GM19351 (cell line): ENCODE results near the gene TMEM163.

Source experiments
- ATAC-seq: cut with Tn5 transposase; IDR thresholded peaks from one replicate; pipeline ENCODE4 v1.9.1; 2021; ENCODE audit warnings: mild to moderate bottlenecking, moderate library complexity; ENCODE audit not compliant: unreplicated experiment

The TMEM163 gene

GRCh38 chr2:134462791-134463698 is 255.8 kb downstream of the TMEM163 start:
- no peak for ATAC-seq

GRCh38 chr2:134462275-134462674 is 256.5 kb downstream of the TMEM163 start:
- no peak for ATAC-seq

- no peak for ATAC-seq
These were observed 257.3 kb downstream of the TMEM163 start for GRCh38 chr2:134461511-134461910.

- peak; percentile 98 for ATAC-seq
These were observed 258.2 kb downstream of the TMEM163 start for GRCh38 chr2:134460583-134460998.

- no peak for ATAC-seq
These were observed 258.9 kb downstream of the TMEM163 start for GRCh38 chr2:134459706-134460406.

- ATAC-seq: no peak
These were observed 259.9 kb downstream of the TMEM163 start for GRCh38 chr2:134458950-134459349.

- no peak for ATAC-seq
These were observed 260.3 kb downstream of the TMEM163 start for GRCh38 chr2:134458473-134458853.

- ATAC-seq: no peak
These were observed 260.9 kb downstream of the TMEM163 start for GRCh38 chr2:134457765-134458472.

- ATAC-seq: no peak
These were observed 261.4 kb downstream of the TMEM163 start for GRCh38 chr2:134457353-134457752.

GRCh38 chr2:134455426-134455825 is 263.4 kb downstream of the TMEM163 start:
- no peak for ATAC-seq

- ATAC-seq: no peak
These were observed 263.9 kb downstream of the TMEM163 start for GRCh38 chr2:134454931-134455330.

GRCh38 chr2:134454426-134454825 is 264.4 kb downstream of the TMEM163 start:
- no peak for ATAC-seq

- ATAC-seq: no peak
These were observed 264.8 kb downstream of the TMEM163 start for GRCh38 chr2:134453973-134454372.

- no peak for ATAC-seq
These were observed 265.3 kb downstream of the TMEM163 start for GRCh38 chr2:134453476-134453875.

- ATAC-seq: no peak
These were observed 266.6 kb downstream of the TMEM163 start for GRCh38 chr2:134452042-134452733.

- no peak for ATAC-seq
These were observed 267.5 kb downstream of the TMEM163 start for GRCh38 chr2:134451347-134451630.

- ATAC-seq: no peak
These were observed 268.9 kb downstream of the TMEM163 start for GRCh38 chr2:134449751-134450513.

- no peak for ATAC-seq
These were observed 269.6 kb downstream of the TMEM163 start for GRCh38 chr2:134449157-134449556.

- no peak for ATAC-seq
These were observed 270.1 kb downstream of the TMEM163 start for GRCh38 chr2:134448650-134449049.

GRCh38 chr2:134447669-134448068 is 271.1 kb downstream of the TMEM163 start:
- no peak for ATAC-seq
